GM23248 (cell line): ENCODE data around the gene RNU4-1. TPM values are rescaled to one million over a fixed set of nuclear protein-coding genes. Genes with fewer than 3 reads are reported as not detected.

Source experiments
- DNase-seq: peaks from one replicate; pipeline ENCODE4 v3.0.0-alpha.2; 2015
- H2AFZ ChIP-seq: fragments of 200-600 bp; sonication (generic); 2 replicates; pipeline ENCODE4 v1.6.1; 2016; ENCODE audit warnings: antibody characterized with exemption
- H3F3A ChIP-seq: fragments of 200-600 bp; sonication (generic); 2 replicates; pipeline ENCODE4 v1.6.1; 2016; ENCODE audit warnings: mild to moderate bottlenecking, antibody characterized with exemption, mixed run types; ENCODE audit not compliant: insufficient read depth
- H3K27ac ChIP-seq: fragments of 200-600 bp; sonication (generic); 2 replicates; pipeline ENCODE4 v1.5.1; 2016; ENCODE audit warnings: mild to moderate bottlenecking
- H3K27me3 ChIP-seq: fragments of 200-600 bp; sonication (generic); replicated peaks from 2 replicates; pipeline ENCODE4 v1.6.1; 2016; ENCODE audit warnings: mild to moderate bottlenecking; ENCODE audit not compliant: insufficient read depth
- H3K36me3 ChIP-seq: fragments of 200-600 bp; sonication (generic); 2 replicates; pipeline ENCODE4 v1.6.1; 2016; ENCODE audit warnings: low read depth, mild to moderate bottlenecking
- H3K4me1 ChIP-seq: fragments of 200-600 bp; sonication (generic); 2 replicates; pipeline ENCODE4 v1.6.1; 2016; ENCODE audit warnings: mild to moderate bottlenecking; ENCODE audit not compliant: insufficient read depth
- H3K4me2 ChIP-seq: fragments of 200-600 bp; sonication (generic); one replicate; pipeline ENCODE4 v1.6.1; 2016; ENCODE audit warnings: mild to moderate bottlenecking; ENCODE audit not compliant: unreplicated experiment
- H3K4me3 ChIP-seq: fragments of 200-600 bp; sonication (generic); 2 replicates; pipeline ENCODE4 v1.5.1; 2016; ENCODE audit warnings: mild to moderate bottlenecking
- H3K79me2 ChIP-seq: fragments of 200-600 bp; sonication (generic); 2 replicates; pipeline ENCODE4 v1.6.1; 2016; ENCODE audit warnings: mild to moderate bottlenecking; ENCODE audit not compliant: insufficient read depth
- H3K9ac ChIP-seq: fragments of 200-600 bp; sonication (generic); 2 replicates; pipeline ENCODE4 v1.6.1; 2016; ENCODE audit warnings: mild to moderate bottlenecking
- H3K9me2 ChIP-seq: fragments of 200-600 bp; sonication (generic); 2 replicates; pipeline ENCODE4 v1.6.1; 2016; ENCODE audit warnings: mixed run types, mild to moderate bottlenecking, moderate library complexity; ENCODE audit not compliant: insufficient read depth
- H3K9me3 ChIP-seq: fragments of 200-600 bp; sonication (generic); one replicate; pipeline ENCODE4 v1.6.1; 2017; ENCODE audit warnings: low read depth
- H4K20me1 ChIP-seq: fragments of 200-600 bp; sonication (generic); 2 replicates; pipeline ENCODE4 v1.6.0; 2016; ENCODE audit not compliant: insufficient read depth
- EZH2 ChIP-seq: fragments of 200-600 bp; sonication (generic); IDR thresholded peaks from 2 replicates; pipeline ENCODE4 v1.6.1; 2018; ENCODE audit warnings: antibody characterized with exemption, mild to moderate bottlenecking; ENCODE audit not compliant: insufficient read depth, poor library complexity, severe bottlenecking
- EZH2phosphoT487 ChIP-seq: fragments of 200-600 bp; sonication (generic); IDR thresholded peaks from 2 replicates; pipeline ENCODE4 v1.6.1; 2018; ENCODE audit warnings: antibody characterized with exemption, moderate library complexity, mild to moderate bottlenecking, low read depth; ENCODE audit not compliant: insufficient read depth
- WGBS, 2 experiments: methylation state at CpG; one replicate each; pipeline ENCODE4 v1.1.6; 2015 to 2017; ENCODE audit warnings: low lambda C conversion rate in 2 of 2, low coverage in 1 of 2; ENCODE audit errors: missing lambda C conversion rate in 2 of 2; 5-methylcytosine and 5-hydroxymethylcytosine counted together
- in situ Hi-C: fragments of 300-500 bp; cut with MboI; formaldehyde crosslinking; loops from 2 replicates; pipeline ENCODE4 v1.15.0; 2020
- polyA plus RNA-seq: library from polyadenylated mRNA; unstranded; fragments of >200 nt; fragmentation: Nextera tagmentation; extraction: Ambion mirVana; gene quantifications from 2 replicates; pipeline ENCODE4 v1.2.1, GENCODE V29; 2016
- total RNA-seq: library from RNA; depleted of rRNA; stranded (reverse); fragments of >200 nt; shearing (Covaris generic); gene quantifications from 2 replicates; pipeline ENCODE4 v1.2.3, GENCODE V29; 2014

Gene RNU4-1
- total and polyA plus RNA-seq, 2 experiments from 2014 or later: not detected

GRCh38 chr12:120332523-120332922 is 39.5 kb upstream of the RNU4-1 start:
- H3F3A ChIP-seq: no peaks in the 10 kb centered on the region
- H3K9me2 ChIP-seq: no peaks in the 10 kb centered on the region
- no peaks in the 10 kb centered on the region for H3K36me3 ChIP-seq
- H2AFZ ChIP-seq: no peak overlapping the region
- WGBS, 2 experiments: 51 to 55% methylated on average over 6 to 7 of the region's 7 CpGs
- no peaks in the 10 kb centered on the region for H3K4me1 ChIP-seq
- no peaks in the 10 kb centered on the region for H3K79me2 ChIP-seq
- no peak overlapping the region for H3K27ac ChIP-seq
- no peak overlapping the region for H3K9ac ChIP-seq
- H3K4me2 ChIP-seq: no peak overlapping the region
- H3K27me3 ChIP-seq: no peaks in the 10 kb centered on the region
- H3K4me3 ChIP-seq: no peak overlapping the region
- no peaks in the 10 kb centered on the region for H3K9me3 ChIP-seq
- no peaks in the 10 kb centered on the region for H4K20me1 ChIP-seq
- DNase-seq: no peak
- TF ChIP-seq EZH2 (no peak), EZH2phosphoT487 (no peak)
- in situ Hi-C loops: no loop called here

GRCh38 chr12:120332041-120332440 is 39.0 kb upstream of the RNU4-1 start:
- no peak for TF ChIP-seq EZH2
- no peak for TF ChIP-seq EZH2phosphoT487
- 69 to 71% methylated on average over 5 of the region's 5 CpGs for WGBS, 2 experiments
- no peak overlapping the region for H3K4me3 ChIP-seq
- DNase-seq: no peak
- in situ Hi-C loops: no loop called here
- H2AFZ ChIP-seq: no peak overlapping the region
- H3K9me2 ChIP-seq: no peaks in the 10 kb centered on the region
- no peaks in the 10 kb centered on the region for H3K27me3 ChIP-seq
- no peak overlapping the region for H3K9ac ChIP-seq
- H3K4me1 ChIP-seq: no peaks in the 10 kb centered on the region
- no peaks in the 10 kb centered on the region for H3K36me3 ChIP-seq
- H3K9me3 ChIP-seq: no peaks in the 10 kb centered on the region
- H4K20me1 ChIP-seq: no peaks in the 10 kb centered on the region
- no peaks in the 10 kb centered on the region for H3K79me2 ChIP-seq
- H3F3A ChIP-seq: no peaks in the 10 kb centered on the region
- H3K27ac ChIP-seq: no peak overlapping the region
- no peak overlapping the region for H3K4me2 ChIP-seq

GRCh38 chr12:120331390-120331789 is 38.4 kb upstream of the RNU4-1 start:
- no peaks in the 10 kb centered on the region for H4K20me1 ChIP-seq
- H2AFZ ChIP-seq: no peak overlapping the region
- in situ Hi-C loops: no loop called here
- no peaks in the 10 kb centered on the region for H3K9me2 ChIP-seq
- no peak for DNase-seq
- no peaks in the 10 kb centered on the region for H3K9me3 ChIP-seq
- H3K27ac ChIP-seq: no peak overlapping the region
- no peak overlapping the region for H3K9ac ChIP-seq
- 8 to 14% methylated on average over 3 of the region's 3 CpGs for WGBS, 2 experiments
- H3K4me2 ChIP-seq: no peak overlapping the region
- TF ChIP-seq EZH2 (no peak), EZH2phosphoT487 (no peak)
- no peaks in the 10 kb centered on the region for H3K79me2 ChIP-seq
- H3K4me1 ChIP-seq: no peaks in the 10 kb centered on the region
- H3F3A ChIP-seq: no peaks in the 10 kb centered on the region
- H3K27me3 ChIP-seq: no peaks in the 10 kb centered on the region
- H3K36me3 ChIP-seq: no peaks in the 10 kb centered on the region
- H3K4me3 ChIP-seq: no peak overlapping the region

GRCh38 chr12:120328228-120328627 is 35.2 kb upstream of the RNU4-1 start:
- no peak overlapping the region for H3K9ac ChIP-seq
- no peaks in the 10 kb centered on the region for H3K4me1 ChIP-seq
- in situ Hi-C loops: no loop called here
- H3K4me3 ChIP-seq: no peak overlapping the region
- no peaks in the 10 kb centered on the region for H4K20me1 ChIP-seq
- 73 to 75% methylated on average over 4 of the region's 4 CpGs for WGBS, 2 experiments
- no peaks in the 10 kb centered on the region for H3K9me3 ChIP-seq
- no peaks in the 10 kb centered on the region for H3F3A ChIP-seq
- H3K27ac ChIP-seq: no peak overlapping the region
- H3K9me2 ChIP-seq: no peaks in the 10 kb centered on the region
- H2AFZ ChIP-seq: no peak overlapping the region
- TF ChIP-seq EZH2 (no peak), EZH2phosphoT487 (no peak)
- DNase-seq: no peak
- H3K36me3 ChIP-seq: no peaks in the 10 kb centered on the region
- H3K79me2 ChIP-seq: no peaks in the 10 kb centered on the region
- H3K4me2 ChIP-seq: no peak overlapping the region
- H3K27me3 ChIP-seq: no peaks in the 10 kb centered on the region

- no peaks in the 10 kb centered on the region for H3F3A ChIP-seq
- no peaks in the 10 kb centered on the region for H3K79me2 ChIP-seq
- no peak within 1 kb of the TSS for H3K4me2 ChIP-seq
- TF ChIP-seq EZH2phosphoT487 (no peak), EZH2 (no peak)
- H3K9ac ChIP-seq: no peak within 1 kb of the TSS
- no peak for DNase-seq
- H3K27ac ChIP-seq: no peak within 1 kb of the TSS
- no peak within 1 kb of the TSS for H2AFZ ChIP-seq
- H3K36me3 ChIP-seq: no peaks in the 10 kb centered on the region
- no peaks in the 10 kb centered on the region for H4K20me1 ChIP-seq
- WGBS, 2 experiments: 72 to 74% methylated on average over 5 of the region's 5 CpGs
- no peak within 1 kb of the TSS for H3K4me3 ChIP-seq
- no peaks in the 10 kb centered on the region for H3K27me3 ChIP-seq
- H3K9me2 ChIP-seq: no peaks in the 10 kb centered on the region
- H3K9me3 ChIP-seq: no peaks in the 10 kb centered on the region
- in situ Hi-C loops: no loop called here
- no peaks in the 10 kb centered on the region for H3K4me1 ChIP-seq
Observed at GRCh38 chr12:120327593-120327992, 34.6 kb upstream of the RNU4-1 start, which contains the start of gene PLA2G1B. Gene PLA2G1B, minus strand, starts transcription at chr12:120327779. Its CDS starts 26 bp downstream, at chr12:120327753.
